Neural crest cell (in vitro differentiated cells): ENCODE results near the gene YWHAH. TPM values are rescaled to one million over a fixed set of nuclear protein-coding genes. Genes with fewer than 3 reads are reported as not detected.

Experiments used
- DNase-seq: peaks from one replicate; pipeline ENCODE4 v3.0.0; 2021; ENCODE audit warnings: low read depth, mixed read lengths, low spot score
- H3K27ac Mint-ChIP-seq: one replicate; pipeline ENCODE4 v1.8.0; 2021; ENCODE audit warnings: mild to moderate bottlenecking, mixed read lengths; ENCODE audit not compliant: unreplicated experiment
- H3K27me3 Mint-ChIP-seq: 2 replicates; pipeline ENCODE4 v1.8.0; 2021; ENCODE audit warnings: low read depth, mild to moderate bottlenecking, mixed read lengths
- H3K36me3 Mint-ChIP-seq: 2 replicates; pipeline ENCODE4 v1.8.0; 2021; ENCODE audit warnings: low read depth, mild to moderate bottlenecking, mixed read lengths
- H3K4me1 Mint-ChIP-seq: 2 replicates; pipeline ENCODE4 v1.8.0; 2021; ENCODE audit warnings: mixed read lengths
- H3K4me3 Mint-ChIP-seq: one replicate; pipeline ENCODE4 v1.8.0; 2021; ENCODE audit warnings: mild to moderate bottlenecking, mixed read lengths
- H3K9me3 Mint-ChIP-seq: 2 replicates; pipeline ENCODE4 v1.8.0; 2021; ENCODE audit warnings: mixed read lengths
- CTCF ChIP-seq: fragments of 200-600 bp; sonication (generic); conservative IDR thresholded peaks from 2 replicates; pipeline ENCODE4 v1.5.0; 2021; ENCODE audit warnings: antibody characterized with exemption, mild to moderate bottlenecking
- total RNA-seq: library from RNA; stranded (reverse); gene quantifications from 2 replicates; pipeline ENCODE4 v1.2.1, GENCODE V29; 2021

YWHAH gene
- total RNA-seq, 1 donor from 2014 or later = 162 TPM

DNA sequence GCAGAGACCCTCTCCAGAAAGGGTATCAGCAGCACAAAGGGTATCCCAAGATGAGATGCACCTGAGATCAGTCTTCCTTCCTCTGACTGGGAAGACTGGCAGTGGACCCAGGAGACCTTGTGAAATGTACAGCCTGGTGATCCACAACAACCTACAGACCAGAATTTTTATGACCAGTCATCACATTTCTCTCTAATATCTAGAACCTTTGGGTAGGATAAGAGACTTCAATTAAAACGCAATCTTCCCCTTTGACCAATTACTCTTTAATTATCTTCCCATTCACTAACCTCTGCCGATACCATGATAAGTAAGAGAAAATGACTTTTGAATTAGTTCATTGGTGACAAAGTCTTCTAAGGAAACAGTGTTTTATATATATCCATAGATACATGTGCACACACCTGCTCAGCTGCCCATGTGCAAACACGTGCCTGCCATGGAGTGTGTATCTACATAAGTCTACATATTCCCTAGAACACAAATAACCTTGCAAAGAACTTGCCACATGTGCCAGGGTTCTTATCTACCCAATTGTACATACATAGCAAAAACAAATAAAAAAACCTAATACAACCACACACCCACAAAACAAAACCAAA is 54.5 kb downstream of the YWHAH start:
- Mint-ChIP-seq H3K27ac (no peak overlapping the region), H3K4me1 (no peaks in the 10 kb centered on the region), H3K36me3 (no peaks in the 10 kb centered on the region), H3K4me3 (no peak overlapping the region), H3K27me3 (peaks cover 38% of the 10 kb centered on the region), H3K9me3 (peaks cover 5% of the 10 kb centered on the region)
- TF ChIP-seq CTCF = no peak
- no peak for DNase-seq

DNA sequence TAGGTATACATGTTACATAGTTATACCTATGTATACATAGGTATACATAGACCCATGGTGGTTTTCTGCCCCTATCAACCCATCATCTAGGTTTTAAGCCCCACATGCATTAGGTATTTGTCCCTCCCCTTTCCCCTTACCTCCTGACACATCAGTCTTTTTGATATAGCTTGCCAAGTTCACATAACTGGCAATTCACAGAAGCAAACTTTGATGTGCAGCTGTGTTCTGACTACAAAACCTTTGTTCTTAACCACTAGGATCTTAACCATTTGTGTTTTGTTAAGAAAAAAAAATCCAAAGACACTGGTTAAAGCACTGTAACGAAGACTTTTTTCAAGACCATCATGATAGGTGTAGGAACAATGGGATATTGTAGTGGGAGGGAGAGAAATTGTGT is 55.8 kb downstream of the YWHAH start:
- H3K9me3 Mint-ChIP-seq = peaks cover 5% of the 10 kb centered on the region
- H3K36me3 Mint-ChIP-seq = no peaks in the 10 kb centered on the region
- no peak overlapping the region for H3K4me3 Mint-ChIP-seq
- no peaks in the 10 kb centered on the region for H3K4me1 Mint-ChIP-seq
- no peak overlapping the region for H3K27ac Mint-ChIP-seq
- TF ChIP-seq CTCF = no peak
- H3K27me3 Mint-ChIP-seq = peaks cover 42% of the 10 kb centered on the region
- DNase-seq = no peak

DNA sequence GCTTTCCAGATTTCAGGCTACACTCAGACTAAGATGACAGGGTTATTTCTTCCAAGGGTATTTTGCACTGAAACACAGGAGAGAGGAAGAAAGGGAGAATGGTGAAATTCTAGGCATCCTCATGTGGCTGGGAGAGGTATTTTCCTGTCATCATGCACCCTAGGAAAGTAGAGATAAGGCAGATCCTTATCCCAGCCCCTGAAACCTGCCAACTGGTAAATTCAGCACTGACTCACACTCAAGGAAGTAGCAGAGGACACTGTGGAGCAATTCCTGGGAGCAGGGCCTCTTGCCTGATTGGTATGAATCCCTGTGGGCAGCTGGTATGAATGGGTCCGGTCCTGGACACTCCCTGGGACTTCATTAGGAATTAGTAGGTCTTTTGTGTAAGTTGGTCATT is 61.1 kb downstream of the YWHAH start:
- no peak for TF ChIP-seq CTCF
- peaks cover 5% of the 10 kb centered on the region for H3K9me3 Mint-ChIP-seq
- no peak overlapping the region for H3K27ac Mint-ChIP-seq
- H3K4me3 Mint-ChIP-seq = no peak overlapping the region
- H3K27me3 Mint-ChIP-seq = peaks cover 26% of the 10 kb centered on the region
- no peaks in the 10 kb centered on the region for H3K4me1 Mint-ChIP-seq
- DNase-seq = no peak
- no peaks in the 10 kb centered on the region for H3K36me3 Mint-ChIP-seq

Other genes starting within 250 kb of the YWHAH start
- gene PRR14L, start 194.4 kb upstream of the YWHAH start, total RNA-seq = 74.9 and 77.0 TPM in 2 replicates
- gene DEPDC5, start 190.5 kb upstream of the YWHAH start, total RNA-seq = 39.5 and 40.6 TPM in 2 replicates
- gene SLC5A1, start 98.7 kb downstream of the YWHAH start, total RNA-seq = not detected in 2 replicates
- not detected in 2 replicates for gene C22orf42, start 214.8 kb downstream of the YWHAH start, total RNA-seq